ENCODE results near the gene PALD1.

The PALD1 gene

GRCh38 chr10:70478191-70479164 is at the start of gene PALD1:
Gene PALD1, plus strand, starts transcription at chr10:70478767. Its CDS starts 47,185 bp downstream, at chr10:70525952.
- no peak for DNase-seq

GRCh38 chr10:70430493-70431445 is 47.8 kb upstream of the PALD1 start:
- DNase-seq, result no peak

DNA sequence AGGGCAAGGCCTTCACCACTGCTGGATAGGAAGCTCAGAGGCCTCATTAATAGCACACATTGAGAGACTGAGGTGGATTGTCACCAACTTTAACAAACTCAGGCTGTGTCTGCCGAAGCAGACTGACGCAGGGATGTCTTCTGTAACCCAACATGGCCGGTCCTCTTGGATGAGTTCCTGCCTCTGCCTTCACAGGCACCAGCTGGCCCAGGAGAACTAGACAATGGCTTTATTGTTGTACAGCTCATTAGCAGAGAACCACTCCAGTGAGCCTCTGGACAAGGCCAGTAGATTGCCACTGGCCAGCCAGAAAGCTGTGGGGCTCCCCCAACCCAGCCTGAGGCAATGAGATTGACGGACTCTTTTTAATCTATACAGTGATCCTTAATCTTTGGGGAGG is 46.5 kb upstream of the PALD1 start:
- no peak for DNase-seq

GRCh38 chr10:70432561-70433263 is 45.9 kb upstream of the PALD1 start:
- no peak for DNase-seq

GRCh38 chr10:70433581-70434280 is 44.8 kb upstream of the PALD1 start:
- no peak for DNase-seq

DNA sequence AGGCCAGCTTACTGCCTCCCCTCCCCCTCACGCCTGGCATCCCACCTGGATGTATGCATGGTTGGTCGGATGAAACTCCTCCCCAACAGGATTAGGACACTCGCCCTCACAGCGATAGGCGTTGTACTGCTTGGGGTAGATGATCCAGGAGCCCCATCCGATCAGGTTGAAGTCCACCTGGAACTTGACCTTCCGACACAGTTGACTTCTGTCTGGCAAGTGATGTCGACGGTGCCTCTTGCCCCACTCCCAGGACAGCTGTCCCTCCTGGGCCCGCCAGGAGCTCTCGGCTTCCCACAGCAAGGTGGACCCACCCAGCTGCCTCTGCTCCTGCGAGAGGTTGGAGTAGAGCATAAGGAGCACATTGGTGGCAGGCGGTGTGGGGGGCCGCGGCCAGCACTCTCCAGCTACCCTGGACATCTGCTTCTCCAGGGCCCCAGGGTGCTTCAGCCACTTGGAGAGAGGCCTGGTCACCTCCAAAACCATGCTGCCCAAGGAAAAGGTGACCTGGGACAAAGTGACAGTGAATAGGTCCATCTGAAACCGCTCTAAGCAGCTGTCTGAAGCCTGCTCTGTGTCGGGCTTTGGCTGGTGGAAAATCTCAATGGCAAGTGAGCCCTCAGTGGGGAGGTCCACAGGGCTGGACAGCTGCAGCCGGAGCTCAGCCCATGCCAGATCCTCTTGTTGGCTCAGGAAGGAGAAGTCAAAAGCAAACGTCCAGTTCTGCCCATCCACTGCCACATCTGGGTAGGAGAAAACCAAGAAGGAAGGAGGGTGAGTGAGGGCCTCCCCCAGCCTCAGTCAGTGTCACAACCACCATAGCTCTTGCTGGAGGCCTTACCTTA is 43.1 kb upstream of the PALD1 start:
- no peak for DNase-seq

DNA sequence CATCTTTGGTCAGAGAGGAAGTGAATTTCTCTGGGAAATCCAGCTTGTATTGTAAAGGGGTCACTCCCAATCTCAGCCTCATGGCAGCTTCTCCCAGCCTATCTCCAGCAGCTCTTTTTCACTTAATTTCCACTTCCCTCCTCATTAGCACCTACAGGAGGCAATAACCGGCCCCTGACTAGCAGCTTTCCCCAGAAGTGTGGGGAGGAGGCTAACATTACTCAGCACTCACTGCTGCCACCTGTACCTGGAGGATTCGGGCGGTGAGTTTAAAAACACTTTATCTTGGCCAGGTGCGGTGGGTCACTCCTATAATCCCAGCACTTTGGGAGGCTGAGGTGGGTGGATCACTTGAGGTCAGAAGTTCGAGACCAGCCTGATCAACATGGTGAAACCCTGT is 40.8 kb upstream of the PALD1 start:
- no peak for DNase-seq

- no peak for DNase-seq
Measured at GRCh38 chr10:70440296-70441160, 38.0 kb upstream of the PALD1 start.

DNA sequence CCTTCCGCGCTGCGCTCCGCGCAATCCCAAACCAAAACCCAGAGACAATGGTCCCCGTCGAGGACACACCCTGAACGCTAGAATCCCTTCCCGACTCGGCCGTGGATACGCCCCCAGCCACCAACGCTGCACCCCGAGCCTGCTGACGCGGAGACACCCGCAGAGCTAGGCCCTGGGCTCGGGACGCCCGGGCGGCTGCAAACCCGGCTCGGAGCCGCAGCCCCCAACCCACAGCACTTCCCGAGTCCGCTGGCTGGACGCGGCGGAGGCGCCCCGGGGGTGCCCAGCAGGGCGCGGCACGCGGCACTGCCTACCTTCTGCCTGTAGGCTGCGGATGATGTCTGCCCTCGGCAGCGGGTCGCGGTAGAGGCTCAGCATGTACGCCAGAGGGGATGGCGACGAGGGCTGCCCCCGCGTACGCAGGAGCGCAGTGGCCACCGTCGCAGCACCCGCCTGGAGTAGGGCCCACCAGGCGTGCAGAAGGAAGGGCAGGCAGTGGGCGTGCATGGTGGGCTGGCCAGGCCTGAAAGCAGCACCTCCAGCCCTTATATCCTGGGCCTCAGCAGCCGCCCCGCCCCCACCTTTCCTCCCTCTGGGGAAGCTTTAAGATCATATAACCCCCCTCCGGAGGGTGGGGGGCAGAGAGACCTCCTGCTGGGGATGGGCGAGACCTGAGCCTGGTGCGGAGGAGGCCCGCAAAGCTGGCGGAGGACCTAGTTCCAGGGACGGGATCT is 37.2 kb upstream of the PALD1 start, which contains the start of gene NODAL:
Gene NODAL, minus strand, starts transcription at position 521 of the 734 bp plus-strand sequence. Its CDS starts 14 bp downstream, at position 507.
- DNase-seq, result no peak

- no peak for DNase-seq
Measured at GRCh38 chr10:70441895-70442309, 36.7 kb upstream of the PALD1 start.

DNA sequence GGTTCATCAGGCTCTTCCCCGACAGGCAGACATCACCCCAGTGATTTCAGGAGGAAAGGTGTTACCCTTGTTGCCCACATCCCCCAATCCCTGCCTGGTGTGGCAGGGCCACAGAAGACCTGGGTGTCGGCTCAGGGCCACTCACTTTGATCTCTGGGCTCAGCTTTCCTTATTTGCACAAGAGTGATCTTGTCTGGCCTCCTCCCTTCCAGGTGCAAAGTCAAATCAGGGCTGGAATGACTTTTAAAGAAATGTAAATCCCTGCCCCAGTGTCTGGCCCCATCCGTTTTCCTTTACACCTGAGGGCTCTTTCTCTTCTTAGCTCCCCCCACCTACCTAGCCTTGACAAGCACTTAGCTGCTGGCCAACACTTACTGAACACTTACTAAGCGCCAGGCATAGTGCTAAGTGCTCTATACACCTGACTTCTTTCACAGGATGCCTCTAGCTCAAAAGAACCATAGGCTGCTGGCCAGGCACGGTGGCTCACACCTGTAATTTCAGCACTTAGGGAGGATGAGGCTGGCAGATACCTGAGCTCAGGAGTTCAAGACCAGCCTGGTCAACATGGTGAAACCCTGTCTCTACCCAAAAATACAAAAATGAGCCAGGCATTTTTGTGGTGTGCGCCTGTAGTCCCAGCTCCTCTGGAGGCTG is 36.1 kb upstream of the PALD1 start:
- no peak for DNase-seq

DNA sequence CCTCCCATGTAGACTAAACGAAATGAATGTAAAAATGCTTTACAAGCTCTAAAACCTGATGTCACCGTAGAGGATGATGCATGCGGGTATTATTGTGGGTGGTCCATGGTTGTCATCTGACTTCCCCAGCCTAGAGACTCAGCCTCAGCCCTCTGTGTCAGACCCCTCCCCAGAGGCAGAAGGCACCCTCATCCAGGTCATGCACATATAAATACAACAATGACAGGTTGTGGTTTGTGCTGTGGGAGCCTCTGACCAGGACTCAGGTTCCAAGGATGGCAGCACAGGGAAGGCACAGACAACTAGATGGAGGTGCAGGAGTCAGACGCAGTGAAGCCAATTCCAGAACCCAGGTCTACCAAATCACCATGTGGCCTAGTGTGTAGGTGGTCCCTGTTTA is 33.8 kb upstream of the PALD1 start:
- no peak for DNase-seq

DNA sequence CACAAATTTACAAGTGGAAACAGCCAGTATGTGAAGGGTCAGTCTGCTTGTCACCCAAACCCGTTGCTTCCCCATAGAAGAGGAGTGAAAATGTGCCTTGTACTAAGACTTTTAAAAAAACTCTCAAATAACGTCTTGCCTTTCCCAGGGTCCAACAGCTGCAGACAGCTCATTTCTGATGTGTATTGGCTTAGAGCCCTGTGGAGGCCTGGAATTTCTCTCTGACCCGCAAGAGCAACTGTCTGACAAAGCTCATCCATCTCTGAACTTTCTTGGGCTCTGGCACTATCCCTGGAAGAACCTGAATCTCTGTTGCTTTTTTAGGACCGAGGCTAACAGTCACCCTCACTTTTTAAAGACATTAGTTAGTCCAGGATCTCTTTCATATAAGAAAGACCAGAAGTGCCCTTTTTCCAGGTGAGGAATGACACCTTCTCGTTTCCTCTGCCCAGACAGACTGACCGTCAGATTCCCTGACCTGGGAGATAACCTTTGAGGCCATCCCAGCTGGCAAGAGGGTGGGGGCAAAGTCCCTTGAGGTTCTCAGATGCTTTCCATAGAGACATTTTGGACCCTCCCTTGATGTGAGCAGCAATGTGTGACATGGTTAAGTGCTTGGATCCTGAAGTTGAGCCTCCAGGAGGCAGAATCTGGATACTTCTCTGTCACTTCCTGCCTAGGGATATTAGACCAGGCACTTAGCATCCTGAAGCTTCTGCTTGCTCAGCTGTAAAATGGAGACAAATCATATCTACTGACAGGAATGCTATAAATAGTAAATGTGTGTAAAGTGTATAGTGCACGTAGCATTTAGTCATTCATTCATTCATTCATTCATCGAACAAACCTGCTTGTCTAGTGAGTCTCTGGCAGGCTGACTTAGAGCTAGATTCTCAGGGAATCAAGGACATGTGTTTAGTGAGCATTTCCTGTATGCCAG is 32.6 kb upstream of the PALD1 start:
- DNase-seq, result no peak

GRCh38 chr10:70448236-70448635 is 30.3 kb upstream of the PALD1 start:
- DNase-seq, result no peak

DNA sequence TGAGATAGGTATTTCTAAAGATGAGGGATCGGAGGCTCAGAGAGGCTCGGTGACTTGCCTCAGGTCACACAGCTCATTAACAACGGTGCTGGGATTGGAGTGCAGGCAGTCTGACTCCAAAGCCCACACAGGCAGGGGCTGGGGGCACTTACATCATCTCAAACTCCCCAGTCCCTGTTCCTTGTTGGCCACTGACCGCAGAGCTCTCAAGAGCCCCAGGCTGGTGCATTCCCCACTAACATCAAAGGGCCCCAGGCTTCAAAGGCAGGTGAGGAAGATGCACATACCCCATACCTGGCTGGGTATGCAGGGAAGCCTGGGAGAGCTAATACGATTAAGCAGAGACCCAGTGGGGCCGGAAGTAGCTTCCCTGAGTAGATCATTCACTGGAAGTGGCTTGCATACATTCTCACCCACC is 23.3 kb upstream of the PALD1 start:
- no peak for DNase-seq

DNA sequence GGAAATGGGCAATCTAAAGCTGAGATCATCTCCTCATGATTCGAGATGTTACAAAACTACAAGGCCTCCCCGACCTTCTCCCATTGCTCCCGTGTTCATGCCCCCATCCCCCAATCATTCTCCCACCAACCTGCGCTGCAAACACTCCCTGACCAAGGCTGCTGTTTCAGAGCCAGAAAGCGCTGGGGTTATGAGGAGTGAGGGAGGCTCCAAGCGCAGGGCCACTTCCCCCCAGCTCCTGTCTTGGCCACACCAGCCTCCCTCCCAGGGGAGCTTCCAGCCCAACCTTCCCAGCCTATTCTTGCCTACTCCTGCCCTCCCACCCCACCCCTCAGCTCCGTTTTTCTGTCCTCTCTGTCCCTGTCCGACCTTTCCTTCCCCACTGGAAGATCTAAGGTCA is 22.4 kb upstream of the PALD1 start:
- no peak for DNase-seq

GRCh38 chr10:70457759-70458305 is 20.7 kb upstream of the PALD1 start:
- no peak for DNase-seq
